Activated naive CD8-positive, alpha-beta T cell (primary cell): ENCODE results near the gene UMODL1.

Experiments
- H3K27ac Mint-ChIP-seq: one replicate; pipeline ENCODE4 v1.8.0; 2021; ENCODE audit warnings: mixed read lengths
- H3K27me3 Mint-ChIP-seq: one replicate; pipeline ENCODE4 v1.8.0; 2021; ENCODE audit warnings: mixed read lengths
- H3K36me3 Mint-ChIP-seq: one replicate; pipeline ENCODE4 v1.8.0; 2021; ENCODE audit warnings: mixed read lengths
- H3K4me1 Mint-ChIP-seq: one replicate; pipeline ENCODE4 v1.8.0; 2021; ENCODE audit warnings: low read depth, mixed read lengths
- H3K4me3 Mint-ChIP-seq: one replicate; pipeline ENCODE4 v1.8.0; 2021; ENCODE audit warnings: mild to moderate bottlenecking, mixed read lengths
- H3K9me3 Mint-ChIP-seq: one replicate; pipeline ENCODE4 v1.8.0; 2021; ENCODE audit warnings: low read depth, mixed read lengths

UMODL1 gene

GRCh38 chr21:42036313-42036712, 34.8 kb upstream of the UMODL1 start:
- no peak overlapping the region for H3K27ac Mint-ChIP-seq
- H3K9me3 Mint-ChIP-seq: no peaks in the 10 kb centered on the region
- no peaks in the 10 kb centered on the region for H3K27me3 Mint-ChIP-seq
- no peaks in the 10 kb centered on the region for H3K36me3 Mint-ChIP-seq
- H3K4me1 Mint-ChIP-seq: peaks cover 3% of the 10 kb centered on the region
- H3K4me3 Mint-ChIP-seq: no peak overlapping the region

- Mint-ChIP-seq H3K4me1 (peaks cover 3% of the 10 kb centered on the region), H3K9me3 (no peaks in the 10 kb centered on the region), H3K36me3 (no peaks in the 10 kb centered on the region), H3K27ac (no peak overlapping the region), H3K4me3 (no peak overlapping the region), H3K27me3 (no peaks in the 10 kb centered on the region)
Measured at GRCh38 chr21:42037516-42037915, 33.6 kb upstream of the UMODL1 start.

GRCh38 chr21:42037943-42038342, 33.2 kb upstream of the UMODL1 start:
- no peaks in the 10 kb centered on the region for H3K9me3 Mint-ChIP-seq
- no peaks in the 10 kb centered on the region for H3K36me3 Mint-ChIP-seq
- H3K27ac Mint-ChIP-seq: no peak overlapping the region
- H3K4me1 Mint-ChIP-seq: peaks cover 3% of the 10 kb centered on the region
- H3K27me3 Mint-ChIP-seq: no peaks in the 10 kb centered on the region
- H3K4me3 Mint-ChIP-seq: no peak overlapping the region

GRCh38 chr21:42038393-42038792, 32.7 kb upstream of the UMODL1 start:
- Mint-ChIP-seq H3K27me3 (no peaks in the 10 kb centered on the region), H3K4me1 (peaks cover 3% of the 10 kb centered on the region), H3K9me3 (no peaks in the 10 kb centered on the region), H3K27ac (no peak overlapping the region), H3K36me3 (no peaks in the 10 kb centered on the region), H3K4me3 (no peak overlapping the region)

- Mint-ChIP-seq H3K4me3 (no peak overlapping the region), H3K9me3 (no peaks in the 10 kb centered on the region), H3K27me3 (no peaks in the 10 kb centered on the region), H3K36me3 (no peaks in the 10 kb centered on the region), H3K27ac (no peak overlapping the region), H3K4me1 (peaks cover 3% of the 10 kb centered on the region)
Measured at GRCh38 chr21:42038826-42039425, 32.2 kb upstream of the UMODL1 start.

GRCh38 chr21:42039470-42039901, 31.6 kb upstream of the UMODL1 start:
- no peak overlapping the region for H3K4me3 Mint-ChIP-seq
- H3K27ac Mint-ChIP-seq: no peak overlapping the region
- H3K9me3 Mint-ChIP-seq: no peaks in the 10 kb centered on the region
- H3K27me3 Mint-ChIP-seq: no peaks in the 10 kb centered on the region
- H3K4me1 Mint-ChIP-seq: peaks cover 3% of the 10 kb centered on the region
- no peaks in the 10 kb centered on the region for H3K36me3 Mint-ChIP-seq

- H3K27ac Mint-ChIP-seq: no peak overlapping the region
- peaks cover 3% of the 10 kb centered on the region for H3K4me1 Mint-ChIP-seq
- H3K27me3 Mint-ChIP-seq: no peaks in the 10 kb centered on the region
- no peaks in the 10 kb centered on the region for H3K9me3 Mint-ChIP-seq
- H3K4me3 Mint-ChIP-seq: no peak overlapping the region
- no peaks in the 10 kb centered on the region for H3K36me3 Mint-ChIP-seq
Measured at GRCh38 chr21:42039911-42040351, 31.2 kb upstream of the UMODL1 start.

GRCh38 chr21:42040411-42041180, 30.5 kb upstream of the UMODL1 start:
- H3K27ac Mint-ChIP-seq: no peak overlapping the region
- no peaks in the 10 kb centered on the region for H3K36me3 Mint-ChIP-seq
- H3K4me3 Mint-ChIP-seq: no peak overlapping the region
- peaks cover 3% of the 10 kb centered on the region for H3K4me1 Mint-ChIP-seq
- H3K9me3 Mint-ChIP-seq: no peaks in the 10 kb centered on the region
- no peaks in the 10 kb centered on the region for H3K27me3 Mint-ChIP-seq

GRCh38 chr21:42041246-42041645, 29.9 kb upstream of the UMODL1 start:
- Mint-ChIP-seq H3K27me3 (no peaks in the 10 kb centered on the region), H3K27ac (no peak overlapping the region), H3K36me3 (no peaks in the 10 kb centered on the region), H3K9me3 (no peaks in the 10 kb centered on the region), H3K4me1 (peaks cover 3% of the 10 kb centered on the region), H3K4me3 (no peak overlapping the region)

- Mint-ChIP-seq H3K9me3 (no peaks in the 10 kb centered on the region), H3K4me1 (peaks cover 3% of the 10 kb centered on the region), H3K27me3 (no peaks in the 10 kb centered on the region), H3K4me3 (no peak overlapping the region), H3K27ac (no peak overlapping the region), H3K36me3 (no peaks in the 10 kb centered on the region)
Measured at GRCh38 chr21:42041711-42042110, 29.4 kb upstream of the UMODL1 start.

GRCh38 chr21:42042651-42043050, 28.5 kb upstream of the UMODL1 start:
- no peaks in the 10 kb centered on the region for H3K27me3 Mint-ChIP-seq
- no peaks in the 10 kb centered on the region for H3K36me3 Mint-ChIP-seq
- H3K9me3 Mint-ChIP-seq: no peaks in the 10 kb centered on the region
- no peak overlapping the region for H3K4me3 Mint-ChIP-seq
- H3K27ac Mint-ChIP-seq: no peak overlapping the region
- H3K4me1 Mint-ChIP-seq: peaks cover 3% of the 10 kb centered on the region

GRCh38 chr21:42043201-42043895, 27.8 kb upstream of the UMODL1 start:
- Mint-ChIP-seq H3K27me3 (no peaks in the 10 kb centered on the region), H3K27ac (no peak overlapping the region), H3K4me3 (no peak overlapping the region), H3K9me3 (no peaks in the 10 kb centered on the region), H3K36me3 (no peaks in the 10 kb centered on the region), H3K4me1 (peaks cover 3% of the 10 kb centered on the region)

- Mint-ChIP-seq H3K36me3 (no peaks in the 10 kb centered on the region), H3K27me3 (no peaks in the 10 kb centered on the region), H3K4me1 (no peaks in the 10 kb centered on the region), H3K4me3 (no peak overlapping the region), H3K27ac (no peak overlapping the region), H3K9me3 (no peaks in the 10 kb centered on the region)
Measured at GRCh38 chr21:42043961-42044360, 27.2 kb upstream of the UMODL1 start.

- Mint-ChIP-seq H3K4me1 (no peaks in the 10 kb centered on the region), H3K27ac (no peak overlapping the region), H3K36me3 (no peaks in the 10 kb centered on the region), H3K9me3 (no peaks in the 10 kb centered on the region), H3K4me3 (no peak overlapping the region), H3K27me3 (no peaks in the 10 kb centered on the region)
Measured at GRCh38 chr21:42044871-42045495, 26.1 kb upstream of the UMODL1 start.
